SK-N-SH treated with all-trans-retinoic acid at 6 μM for 48 hours (cell line): Measurements from ENCODE around the gene MYOM1.
A peak's percentile ranks its signal among the peaks of the same experiment; 100 is the strongest.

Experiments used
- ATAC-seq: fragments of 200-7000 bp; cut with Tn5 transposase; 3 replicates; pipeline ENCODE4 v1.9.1; 2020; ENCODE audit warnings: mild to moderate bottlenecking, moderate library complexity
- BACH2 ChIP-seq: fragments of 250-450 bp; sonication (Bioruptor Pico); IDR thresholded peaks from 2 replicates; pipeline ENCODE4 v1.9.0; 2021; ENCODE audit warnings: mild to moderate bottlenecking, borderline replicate concordance
- CSDC2 ChIP-seq: fragments of 250-450 bp; sonication (Bioruptor Pico); IDR thresholded peaks from 2 replicates; pipeline ENCODE4 v1.5.0; 2020; ENCODE audit warnings: mild to moderate bottlenecking, moderate library complexity
- GLIS3 ChIP-seq: fragments of 250-450 bp; sonication (Bioruptor Pico); IDR thresholded peaks from 2 replicates; pipeline ENCODE4 v1.5.0; 2020; ENCODE audit warnings: mild to moderate bottlenecking, moderate library complexity
- ISL1 ChIP-seq: fragments of 250-450 bp; sonication (Bioruptor Pico); IDR thresholded peaks from 2 replicates; pipeline ENCODE4 v2.1.2; 2022; ENCODE audit warnings: mild to moderate bottlenecking, moderate library complexity
- OSR1 ChIP-seq: fragments of 250-450 bp; sonication (Bioruptor Pico); IDR thresholded peaks from 2 replicates; pipeline ENCODE4 v1.8.0; 2022; ENCODE audit warnings: moderate library complexity, mild to moderate bottlenecking, inconsistent platforms
- PATZ1 ChIP-seq: fragments of 250-450 bp; sonication (Bioruptor Pico); IDR thresholded peaks from 2 replicates; pipeline ENCODE4 v1.8.0; 2020; ENCODE audit warnings: mild to moderate bottlenecking, moderate library complexity, borderline replicate concordance
- PPARA ChIP-seq: fragments of 250-450 bp; sonication (Bioruptor Pico); IDR thresholded peaks from 2 replicates; pipeline ENCODE4 v1.5.0; 2020; ENCODE audit warnings: mild to moderate bottlenecking, borderline replicate concordance
- RARB ChIP-seq: fragments of 250-450 bp; sonication (Bioruptor Pico); IDR thresholded peaks from 2 replicates; pipeline ENCODE4 v1.8.0; 2021; ENCODE audit warnings: mild to moderate bottlenecking, moderate library complexity
- TCF4 ChIP-seq: fragments of 250-450 bp; sonication (Bioruptor Pico); IDR thresholded peaks from 2 replicates; pipeline ENCODE4 v1.8.0; 2021; ENCODE audit warnings: mild to moderate bottlenecking, moderate library complexity, borderline replicate concordance
- TOX ChIP-seq: fragments of 250-450 bp; sonication (Bioruptor Pico); IDR thresholded peaks from 2 replicates; pipeline ENCODE4 v1.8.0; 2021; ENCODE audit warnings: mild to moderate bottlenecking, moderate library complexity, borderline replicate concordance
- ZC3H10 ChIP-seq: fragments of 250-450 bp; sonication (Bioruptor Pico); IDR thresholded peaks from 2 replicates; pipeline ENCODE4 v1.5.1; 2021; ENCODE audit warnings: mild to moderate bottlenecking, moderate library complexity
- ZFP3 ChIP-seq: fragments of 250-450 bp; sonication (Bioruptor Pico); IDR thresholded peaks from 2 replicates; pipeline ENCODE4 v1.5.0; 2020; ENCODE audit warnings: mild to moderate bottlenecking, moderate library complexity
- ZNF565 ChIP-seq: fragments of 450-650 bp; formaldehyde crosslinking; conservative IDR thresholded peaks from 2 replicates; pipeline ENCODE4 v1.5.0; 2020; ENCODE audit warnings: low read depth, mild to moderate bottlenecking, moderate library complexity
- ZNF70 ChIP-seq: fragments of 450-650 bp; formaldehyde crosslinking; IDR thresholded peaks from 2 replicates; pipeline ENCODE4 v1.5.0; 2020; ENCODE audit warnings: mild to moderate bottlenecking, moderate library complexity
- ZNF8 ChIP-seq: fragments of 450-650 bp; formaldehyde crosslinking; IDR thresholded peaks from 2 replicates; pipeline ENCODE4 v1.5.0; 2020; ENCODE audit warnings: mild to moderate bottlenecking, moderate library complexity
- TF ChIP-seq, protein P1 (sequence below): fragments of 250-450 bp; sonication (Bioruptor Pico); IDR thresholded peaks from 2 replicates; pipeline ENCODE4 v1.5.1; 2021; ENCODE audit warnings: mild to moderate bottlenecking, moderate library complexity
- TF ChIP-seq, protein P2 (sequence below): fragments of 250-450 bp; sonication (Bioruptor Pico); IDR thresholded peaks from 2 replicates; pipeline ENCODE4 v1.5.0; 2020; ENCODE audit warnings: mild to moderate bottlenecking, moderate library complexity
- TF ChIP-seq, protein P3 (sequence below): fragments of 250-450 bp; sonication (Bioruptor Pico); IDR thresholded peaks from 2 replicates; pipeline ENCODE4 v1.5.1; 2020; ENCODE audit warnings: low read depth, mild to moderate bottlenecking, moderate library complexity

MYOM1 gene

DNA sequence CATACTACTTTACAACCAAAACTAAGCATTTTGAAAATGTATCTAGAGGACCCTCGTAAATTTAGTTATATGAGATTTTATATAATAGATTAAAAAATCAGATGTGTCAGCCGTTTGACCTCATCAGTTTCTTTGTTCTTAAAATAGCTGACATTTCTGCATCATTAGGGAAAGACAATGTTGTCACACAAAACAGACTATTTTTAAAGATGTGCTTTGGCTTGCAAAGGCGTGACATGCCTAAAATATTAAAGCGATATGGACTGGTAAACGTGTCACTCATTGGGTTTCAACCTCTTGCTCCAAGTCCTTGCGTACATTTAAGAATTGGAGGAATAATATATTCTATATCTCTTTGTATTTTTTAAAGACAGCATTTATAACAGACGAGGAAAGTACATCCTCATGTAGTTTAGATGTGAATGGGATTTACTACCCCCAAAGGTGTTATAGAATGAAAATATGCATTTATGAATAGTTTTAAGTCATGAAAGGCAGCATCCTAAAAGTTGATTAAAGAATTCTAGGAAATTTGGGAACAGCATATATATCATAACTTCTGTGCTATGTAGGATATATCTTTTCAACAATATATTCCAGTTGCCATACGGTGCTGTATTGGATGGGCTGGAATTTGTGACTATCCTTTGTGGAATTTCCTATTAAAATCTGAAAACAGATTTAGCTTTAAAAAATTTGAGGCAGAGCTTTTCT, 31.6 kb upstream of the MYOM1 start:
- ATAC-seq: peak; percentile 5; the same call in 1 of the 3 replicates
- TF ChIP-seq ZNF70 (no peak), BACH2 (no peak), TOX (CRISPR knock-in tag) (0 out of 2 replicates have a peak, but pooled peaks have one; percentile 9), ZC3H10 (CRISPR knock-in tag) (peak; percentile 7; the same call in 1 of the 2 replicates), GLIS3 (CRISPR knock-in tag) (no peak)
- TF ChIP-seq, protein P1, sequence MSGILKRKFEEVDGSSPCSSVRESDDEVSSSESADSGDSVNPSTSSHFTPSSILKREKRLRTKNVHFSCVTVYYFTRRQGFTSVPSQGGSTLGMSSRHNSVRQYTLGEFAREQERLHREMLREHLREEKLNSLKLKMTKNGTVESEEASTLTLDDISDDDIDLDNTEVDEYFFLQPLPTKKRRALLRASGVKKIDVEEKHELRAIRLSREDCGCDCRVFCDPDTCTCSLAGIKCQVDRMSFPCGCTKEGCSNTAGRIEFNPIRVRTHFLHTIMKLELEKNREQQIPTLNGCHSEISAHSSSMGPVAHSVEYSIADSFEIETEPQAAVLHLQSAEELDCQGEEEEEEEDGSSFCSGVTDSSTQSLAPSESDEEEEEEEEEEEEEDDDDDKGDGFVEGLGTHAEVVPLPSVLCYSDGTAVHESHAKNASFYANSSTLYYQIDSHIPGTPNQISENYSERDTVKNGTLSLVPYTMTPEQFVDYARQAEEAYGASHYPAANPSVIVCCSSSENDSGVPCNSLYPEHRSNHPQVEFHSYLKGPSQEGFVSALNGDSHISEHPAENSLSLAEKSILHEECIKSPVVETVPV (CRISPR knock-in tag): peak; percentile 74
- TF ChIP-seq, protein P2, sequence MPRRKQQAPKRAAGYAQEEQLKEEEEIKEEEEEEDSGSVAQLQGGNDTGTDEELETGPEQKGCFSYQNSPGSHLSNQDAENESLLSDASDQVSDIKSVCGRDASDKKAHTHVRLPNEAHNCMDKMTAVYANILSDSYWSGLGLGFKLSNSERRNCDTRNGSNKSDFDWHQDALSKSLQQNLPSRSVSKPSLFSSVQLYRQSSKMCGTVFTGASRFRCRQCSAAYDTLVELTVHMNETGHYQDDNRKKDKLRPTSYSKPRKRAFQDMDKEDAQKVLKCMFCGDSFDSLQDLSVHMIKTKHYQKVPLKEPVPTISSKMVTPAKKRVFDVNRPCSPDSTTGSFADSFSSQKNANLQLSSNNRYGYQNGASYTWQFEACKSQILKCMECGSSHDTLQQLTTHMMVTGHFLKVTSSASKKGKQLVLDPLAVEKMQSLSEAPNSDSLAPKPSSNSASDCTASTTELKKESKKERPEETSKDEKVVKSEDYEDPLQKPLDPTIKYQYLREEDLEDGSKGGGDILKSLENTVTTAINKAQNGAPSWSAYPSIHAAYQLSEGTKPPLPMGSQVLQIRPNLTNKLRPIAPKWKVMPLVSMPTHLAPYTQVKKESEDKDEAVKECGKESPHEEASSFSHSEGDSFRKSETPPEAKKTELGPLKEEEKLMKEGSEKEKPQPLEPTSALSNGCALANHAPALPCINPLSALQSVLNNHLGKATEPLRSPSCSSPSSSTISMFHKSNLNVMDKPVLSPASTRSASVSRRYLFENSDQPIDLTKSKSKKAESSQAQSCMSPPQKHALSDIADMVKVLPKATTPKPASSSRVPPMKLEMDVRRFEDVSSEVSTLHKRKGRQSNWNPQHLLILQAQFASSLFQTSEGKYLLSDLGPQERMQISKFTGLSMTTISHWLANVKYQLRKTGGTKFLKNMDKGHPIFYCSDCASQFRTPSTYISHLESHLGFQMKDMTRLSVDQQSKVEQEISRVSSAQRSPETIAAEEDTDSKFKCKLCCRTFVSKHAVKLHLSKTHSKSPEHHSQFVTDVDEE (CRISPR knock-in tag): no peak

GRCh38 chr18:3250237-3251107, 30.7 kb upstream of the MYOM1 start:
- ATAC-seq: no peak
- peak; percentile 51 for TF ChIP-seq ISL1
- TF ChIP-seq, protein P3, sequence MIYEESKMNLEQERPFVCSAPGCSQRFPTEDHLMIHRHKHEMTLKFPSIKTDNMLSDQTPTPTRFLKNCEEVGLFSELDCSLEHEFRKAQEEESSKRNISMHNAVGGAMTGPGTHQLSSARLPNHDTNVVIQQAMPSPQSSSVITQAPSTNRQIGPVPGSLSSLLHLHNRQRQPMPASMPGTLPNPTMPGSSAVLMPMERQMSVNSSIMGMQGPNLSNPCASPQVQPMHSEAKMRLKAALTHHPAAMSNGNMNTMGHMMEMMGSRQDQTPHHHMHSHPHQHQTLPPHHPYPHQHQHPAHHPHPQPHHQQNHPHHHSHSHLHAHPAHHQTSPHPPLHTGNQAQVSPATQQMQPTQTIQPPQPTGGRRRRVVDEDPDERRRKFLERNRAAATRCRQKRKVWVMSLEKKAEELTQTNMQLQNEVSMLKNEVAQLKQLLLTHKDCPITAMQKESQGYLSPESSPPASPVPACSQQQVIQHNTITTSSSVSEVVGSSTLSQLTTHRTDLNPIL (CRISPR knock-in tag): peak; percentile 67; the same call in 1 of the 2 replicates
- no peak for TF ChIP-seq PPARA (CRISPR knock-in tag)
- 0 out of 2 replicates have a peak, but pooled peaks have one; percentile 66 for TF ChIP-seq ZC3H10 (CRISPR knock-in tag)
- no peak for TF ChIP-seq ZNF8 (CRISPR knock-in tag)

- ATAC-seq: no peak
- no peak for TF ChIP-seq CSDC2
- TF ChIP-seq PPARA (CRISPR knock-in tag): no peak
- TF ChIP-seq, protein P1 (CRISPR knock-in tag): no peak
- TF ChIP-seq ZFP3 (CRISPR knock-in tag): no peak
- 0 out of 2 replicates have a peak, but pooled peaks have one; percentile 18 for TF ChIP-seq ZC3H10 (CRISPR knock-in tag)
- no peak for TF ChIP-seq RARB (CRISPR knock-in tag)
- TF ChIP-seq GLIS3 (CRISPR knock-in tag): no peak
- TF ChIP-seq ZNF8 (CRISPR knock-in tag): no peak
Observed at GRCh38 chr18:3248658-3249359, 29.0 kb upstream of the MYOM1 start.

DNA sequence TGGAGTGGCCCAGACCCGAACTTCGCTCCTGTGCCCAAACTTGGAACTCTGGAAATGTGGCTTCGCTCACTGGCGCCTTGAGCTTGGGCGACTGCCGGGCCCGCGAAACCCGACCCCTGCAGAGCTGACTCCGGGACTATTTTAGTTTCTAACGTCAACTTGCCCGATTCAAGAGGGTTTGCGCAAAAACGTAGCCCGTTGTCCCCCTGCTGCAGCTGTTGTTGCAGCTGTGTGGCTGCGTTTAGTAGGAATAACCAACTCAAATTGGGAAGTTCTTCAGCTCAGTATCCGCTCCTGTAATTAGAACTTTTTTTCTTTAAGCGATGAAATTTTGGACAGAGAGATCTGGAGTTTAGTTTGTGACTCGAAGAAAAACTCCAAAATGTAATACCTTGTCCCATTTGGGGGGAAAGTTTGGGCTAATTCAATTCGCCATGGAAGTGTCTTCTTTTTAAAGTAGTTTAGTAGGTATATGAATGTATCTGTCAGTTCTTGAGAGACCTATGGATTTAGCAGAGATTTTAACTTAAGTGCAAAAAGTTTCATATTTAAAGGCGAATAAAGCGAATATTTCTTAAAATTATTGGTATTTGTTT, 28.4 kb upstream of the MYOM1 start:
- ATAC-seq: peak; percentile 0; the same call in 2 of the 3 replicates
- TF ChIP-seq ZNF565: no peak
- TF ChIP-seq TCF4 (CRISPR knock-in tag): no peak
- no peak for TF ChIP-seq PATZ1 (CRISPR knock-in tag)
- no peak for TF ChIP-seq OSR1 (CRISPR knock-in tag)
- TF ChIP-seq, protein P2 (CRISPR knock-in tag): no peak
- TF ChIP-seq, protein P3 (CRISPR knock-in tag): no peak
